Measurements from ENCODE around the gene ZDHHC1.

Gene ZDHHC1

GRCh38 chr16:67391424-67392300, 24.6 kb downstream of the ZDHHC1 start:
- TF ChIP-seq CTCF (IDR thresholded peaks at IDR 0.05; ENCODE audit: low read depth, low read length) = no peak
- DNase-seq (ENCODE audit: extremely low read depth, low read depth) = no peak

- TF ChIP-seq CTCF (IDR thresholded peaks at IDR 0.05; ENCODE audit: low read depth, low read length) = no peak
- DNase-seq (ENCODE audit: extremely low read depth, low read depth) = no peak
These were observed 25.4 kb downstream of the ZDHHC1 start for GRCh38 chr16:67390816-67391423.

- DNase-seq (ENCODE audit: extremely low read depth, low read depth) = no peak
- TF ChIP-seq CTCF (IDR thresholded peaks at IDR 0.05; ENCODE audit: low read depth, low read length) = no peak
These were observed 26.1 kb downstream of the ZDHHC1 start for GRCh38 chr16:67389911-67390815.

- DNase-seq (ENCODE audit: extremely low read depth, low read depth) = no peak
- no peak for TF ChIP-seq CTCF (IDR thresholded peaks at IDR 0.05; ENCODE audit: low read depth, low read length)
These were observed 27.7 kb downstream of the ZDHHC1 start for GRCh38 chr16:67388591-67388990.

- no peak for TF ChIP-seq CTCF (IDR thresholded peaks at IDR 0.05; ENCODE audit: low read depth, low read length)
- no peak for DNase-seq (ENCODE audit: extremely low read depth, low read depth)
These were observed 28.1 kb downstream of the ZDHHC1 start for GRCh38 chr16:67388191-67388590.

GRCh38 chr16:67387479-67388079, 28.7 kb downstream of the ZDHHC1 start:
- no peak for TF ChIP-seq CTCF (IDR thresholded peaks at IDR 0.05; ENCODE audit: low read depth, low read length)
- DNase-seq (ENCODE audit: extremely low read depth, low read depth) = no peak

Measured in AG09319 (cell line).